Liver (tissue), 9 donors: ENCODE data around the gene MSH6. TPM values are rescaled to one million over a fixed set of nuclear protein-coding genes. Genes with fewer than 3 reads are reported as not detected.

Experiments used
- DNase-seq: peaks from one replicate; pipeline ENCODE4 v3.0.0-alpha.2; 2017; ENCODE audit warnings: low spot score
- H3K27ac ChIP-seq, 2 donors: one replicate each; pipeline ENCODE4 v1.7.0; 2013; ENCODE audit warnings: inconsistent platforms in 2 of 2, low read length in 2 of 2, control low read depth in 1 of 2, low read depth in 1 of 2, mild to moderate bottlenecking in 1 of 2
- H3K27me3 ChIP-seq, 4 donors: one replicate each; pipeline versions ENCODE4 v1.6.1 to v1.7.0; 2013; ENCODE audit warnings: low read length in 3 of 4, inconsistent platforms in 1 of 4, mild to moderate bottlenecking in 1 of 4, moderate library complexity in 1 of 4; ENCODE audit not compliant: control insufficient read depth in 4 of 4, insufficient read depth in 4 of 4
- H3K36me3 ChIP-seq, 4 donors: one replicate each; pipeline versions ENCODE4 v1.6.1 to v1.7.0; 2013; ENCODE audit warnings: low read length in 3 of 4, mild to moderate bottlenecking in 3 of 4, low read depth in 1 of 4, moderate library complexity in 1 of 4; ENCODE audit not compliant: control insufficient read depth in 4 of 4, insufficient read depth in 3 of 4
- H3K4me1 ChIP-seq, 4 donors: one replicate each; pipeline versions ENCODE4 v1.6.1 to v1.7.0; 2013; ENCODE audit warnings: low read length in 3 of 4, mild to moderate bottlenecking in 3 of 4, moderate library complexity in 1 of 4; ENCODE audit not compliant: control insufficient read depth in 4 of 4, insufficient read depth in 4 of 4
- H3K4me3 ChIP-seq, 3 donors: one replicate each; pipeline versions ENCODE4 v1.6.1 to v1.7.0; 2013; ENCODE audit warnings: low read length in 3 of 3, control low read depth in 1 of 3, low read depth in 1 of 3, mild to moderate bottlenecking in 1 of 3
- H3K9ac ChIP-seq, 2 donors: one replicate each; pipeline ENCODE4 v1.7.0; 2013; ENCODE audit warnings: low read length in 2 of 2, mild to moderate bottlenecking in 2 of 2, moderate library complexity in 2 of 2, control low read depth in 1 of 2, low read depth in 1 of 2
- H3K9me3 ChIP-seq, 4 donors: one replicate each; pipeline versions ENCODE4 v1.6.1 to v1.7.0; 2013; ENCODE audit warnings: low read length in 3 of 4; ENCODE audit not compliant: control insufficient read depth in 4 of 4
- ATF3 ChIP-seq: IDR thresholded peaks from 2 replicates; pipeline ENCODE4 v1.6.1; 2016; ENCODE audit warnings: antibody characterized with exemption
- CTCF ChIP-seq: fragments of 150-350 bp; IDR thresholded peaks from 2 replicates; pipeline ENCODE4 v1.5.1; 2017; ENCODE audit warnings: improper control_type of control experiment, low read depth, low read length; ENCODE audit not compliant: missing input control
- EGR1 ChIP-seq, 2 donors: IDR thresholded peaks; 2 replicates each; pipeline ENCODE4 v1.6.1; 2016 to 2018; ENCODE audit warnings: antibody characterized with exemption in 2 of 2, low read depth in 2 of 2
- FOXA1 ChIP-seq: IDR thresholded peaks from 2 replicates; pipeline ENCODE4 v1.6.1; 2016; ENCODE audit warnings: antibody characterized with exemption
- FOXA2 ChIP-seq: IDR thresholded peaks from 2 replicates; pipeline ENCODE4 v1.6.1; 2016; ENCODE audit warnings: antibody characterized with exemption
- GABPA ChIP-seq, 2 donors: IDR thresholded peaks in 1 of 2; conservative IDR thresholded peaks in 1 of 2; 2 replicates each; pipeline ENCODE4 v1.6.1; 2016; ENCODE audit warnings: antibody characterized with exemption in 2 of 2, mild to moderate bottlenecking in 1 of 2, moderate library complexity in 1 of 2
- HNF4A ChIP-seq, 2 donors: conservative IDR thresholded peaks; 2 replicates each; pipeline ENCODE4 v1.6.1; 2016; ENCODE audit warnings: antibody characterized with exemption in 2 of 2, mild to moderate bottlenecking in 2 of 2
- HNF4G ChIP-seq: IDR thresholded peaks from 2 replicates; pipeline ENCODE4 v1.6.1; 2016; ENCODE audit warnings: antibody characterized with exemption
- JUND ChIP-seq, 2 donors: IDR thresholded peaks; 2 replicates each; pipeline ENCODE4 v1.6.1; 2016; ENCODE audit warnings: antibody characterized with exemption in 2 of 2
- MAX ChIP-seq: IDR thresholded peaks from 2 replicates; pipeline ENCODE4 v1.6.1; 2016; ENCODE audit warnings: antibody characterized with exemption
- NR2F2 ChIP-seq: IDR thresholded peaks from 2 replicates; pipeline ENCODE4 v1.6.1; 2016; ENCODE audit warnings: antibody characterized with exemption
- RAD21 ChIP-seq, 2 donors: IDR thresholded peaks; 2 replicates each; pipeline ENCODE4 v1.6.1; 2016; ENCODE audit warnings: antibody characterized with exemption in 2 of 2, mild to moderate bottlenecking in 2 of 2
- REST ChIP-seq: IDR thresholded peaks from 2 replicates; pipeline ENCODE4 v1.6.1; 2016; ENCODE audit warnings: antibody characterized with exemption, mild to moderate bottlenecking
- RXRA ChIP-seq, 2 donors: IDR thresholded peaks; 2 replicates each; pipeline ENCODE4 v1.6.1; 2017 to 2018; ENCODE audit warnings: antibody characterized with exemption in 2 of 2, mild to moderate bottlenecking in 1 of 2
- SP1 ChIP-seq: IDR thresholded peaks from 2 replicates; pipeline ENCODE4 v1.6.1; 2018; ENCODE audit warnings: antibody characterized with exemption, mild to moderate bottlenecking
- TAF1 ChIP-seq: conservative IDR thresholded peaks from 2 replicates; pipeline ENCODE4 v1.6.1; 2016; ENCODE audit warnings: antibody characterized with exemption, mild to moderate bottlenecking
- YY1 ChIP-seq: IDR thresholded peaks from 2 replicates; pipeline ENCODE4 v1.6.1; 2016; ENCODE audit warnings: antibody characterized with exemption, mild to moderate bottlenecking
- ZBTB33 ChIP-seq: IDR thresholded peaks from 2 replicates; pipeline ENCODE4 v1.6.1; 2016; ENCODE audit warnings: antibody characterized with exemption
- WGBS: extraction: QIAGEN DNeasy Blood & Tissue Kit; methylation state at CpG from one replicate; pipeline ENCODE4 v1.1.7; 2013; 5-methylcytosine and 5-hydroxymethylcytosine counted together
- polyA plus RNA-seq, 2 donors: library from polyadenylated mRNA; stranded (reverse) in 1 of 2; unstranded in 1 of 2; fragments of 200-250 nt in 1 of 2; fragments of >200 nt in 1 of 2; fragmentation: Nextera tagmentation in 1 of 2; extraction: Ambion mirVana in 1 of 2; gene quantifications; one replicate each; pipeline versions ENCODE4 v1.2.1 to v1.2.3, GENCODE V29; 2013 to 2015
- total RNA-seq, 2 donors: library from RNA; depleted of rRNA; stranded (reverse); fragments of >200 nt; gene quantifications; one replicate each; pipeline ENCODE4 v1.2.3, GENCODE V29; 2014
- donor health status: healthy.
- donor health status: healthy.
- donor health status: healthy.
- donor health status: healthy.
- donor health status: healthy.

MSH6 gene
- total and polyA plus RNA-seq, 4 donors: 5.3 to 40.5 (median 17.6) TPM

GRCh38 chr2:47838686-47839085, 55.7 kb downstream of the MSH6 start:
- WGBS: 87% methylated on average over 4 of the region's 4 CpGs
- Histone ChIP-seq H3K27me3 (no peaks in the 10 kb centered on the region), H3K27ac (no peak overlapping the region), H3K9ac (no peak overlapping the region), H3K4me1 (peaks cover 1 to 5% (median 3%) of the 10 kb centered on the region in 4 donors), H3K9me3 (no peaks in the 10 kb centered on the region), H3K4me3 (no peak overlapping the region), H3K36me3 (peaks cover 7 to 28% (median 22%) of the 10 kb centered on the region in 4 donors)
- DNase-seq: no peak
- no peak for TF ChIP-seq TAF1
- no peak for TF ChIP-seq ATF3
- TF ChIP-seq HNF4A (conservative IDR thresholded peaks at IDR 0.05): no peak
- no peak for TF ChIP-seq CTCF
- no peak for TF ChIP-seq GABPA (IDR thresholded peaks at IDR 0.05 in 1 of 2, conservative IDR thresholded peaks at IDR 0.05 in 1 of 2)
- TF ChIP-seq REST: no peak
- no peak for TF ChIP-seq NR2F2
- no peak for TF ChIP-seq EGR1 (IDR thresholded peaks at IDR 0.05; ENCODE audit: low read depth in 2 of 2)
- no peak for TF ChIP-seq YY1
- TF ChIP-seq JUND (IDR thresholded peaks at IDR 0.05): no peak
- no peak for TF ChIP-seq RXRA (IDR thresholded peaks at IDR 0.05)
- TF ChIP-seq RAD21 (IDR thresholded peaks at IDR 0.05): no peak
- no peak for TF ChIP-seq SP1
- TF ChIP-seq HNF4G: no peak
- TF ChIP-seq FOXA2: no peak
- no peak for TF ChIP-seq ZBTB33

- Histone ChIP-seq H3K4me1 (peaks cover 1 to 5% (median 3%) of the 10 kb centered on the region in 4 donors), H3K9me3 (no peaks in the 10 kb centered on the region), H3K4me3 (no peak overlapping the region), H3K9ac (no peak overlapping the region), H3K36me3 (peaks cover 0 to 2% (median 0%) of the 10 kb centered on the region in 4 donors), H3K27me3 (no peaks in the 10 kb centered on the region), H3K27ac (no peak overlapping the region)
- no peak for DNase-seq
- WGBS: 94% methylated on average over 3 of the region's 3 CpGs
- TF ChIP-seq SP1 (no peak), JUND (IDR thresholded peaks at IDR 0.05) (no peak), EGR1 (IDR thresholded peaks at IDR 0.05; ENCODE audit: low read depth in 2 of 2) (no peak), YY1 (no peak), FOXA2 (no peak), TAF1 (no peak), NR2F2 (no peak), HNF4G (no peak), FOXA1 (no peak), CTCF (no peak), HNF4A (conservative IDR thresholded peaks at IDR 0.05) (no peak), REST (no peak), MAX (no peak)
Observed at GRCh38 chr2:47842846-47843245, 59.9 kb downstream of the MSH6 start.
